HG03442 (cell line): ENCODE measurements around the gene RPUSD1.
"Not testable (repeated sequence)": the region's sequence is repeated elsewhere in the genome, so short reads cannot be mapped to it uniquely, and the experiment has no call there.

Experiments used
- ATAC-seq: cut with Tn5 transposase; IDR thresholded peaks from one replicate; pipeline ENCODE4 v1.9.1; 2021; ENCODE audit warnings: mild to moderate bottlenecking, moderate library complexity; ENCODE audit not compliant: unreplicated experiment

RPUSD1 gene

GRCh38 chr16:785563-786535, 2.3 kb downstream of the RPUSD1 start:
- ATAC-seq: no peak

GRCh38 chr16:784431-784830, 3.8 kb downstream of the RPUSD1 start:
- no peak for ATAC-seq

- no peak for ATAC-seq
Observed at GRCh38 chr16:783404-784161, 4.6 kb downstream of the RPUSD1 start.

- ATAC-seq: no peak
Observed at GRCh38 chr16:782766-783403, 5.3 kb downstream of the RPUSD1 start.

GRCh38 chr16:782258-782657, 5.9 kb downstream of the RPUSD1 start:
- no peak for ATAC-seq

GRCh38 chr16:781346-782010, 6.7 kb downstream of the RPUSD1 start:
- no peak for ATAC-seq

GRCh38 chr16:780296-780695, 7.9 kb downstream of the RPUSD1 start:
- no peak for ATAC-seq

GRCh38 chr16:779561-779960, 8.6 kb downstream of the RPUSD1 start:
- ATAC-seq: no peak

- no peak for ATAC-seq
Observed at GRCh38 chr16:778909-779527, 9.2 kb downstream of the RPUSD1 start.

GRCh38 chr16:778447-778846, 9.7 kb downstream of the RPUSD1 start:
- ATAC-seq: no peak

GRCh38 chr16:777826-778225, 10.4 kb downstream of the RPUSD1 start:
- no peak for ATAC-seq

- ATAC-seq: no peak
Observed at GRCh38 chr16:776824-777223, 11.4 kb downstream of the RPUSD1 start.

- ATAC-seq: not testable (repeated sequence)
Observed at GRCh38 chr16:776298-776697, 11.9 kb downstream of the RPUSD1 start.

- ATAC-seq: no peak
Observed at GRCh38 chr16:775236-775796, 12.9 kb downstream of the RPUSD1 start.

GRCh38 chr16:774086-775001, 13.8 kb downstream of the RPUSD1 start:
- ATAC-seq: no peak

GRCh38 chr16:772959-773358, 15.2 kb downstream of the RPUSD1 start:
- ATAC-seq: no peak

GRCh38 chr16:770411-770810, 17.8 kb downstream of the RPUSD1 start:
- ATAC-seq: no peak

- ATAC-seq: no peak
Observed at GRCh38 chr16:769934-770333, 18.2 kb downstream of the RPUSD1 start.

GRCh38 chr16:769184-769784, 18.9 kb downstream of the RPUSD1 start:
- no peak for ATAC-seq
